SKM-1 treated with dmso at 0.1 percent for 144 hours (cell line): ENCODE measurements around the gene NRG2.

Source experiments
- DNase-seq: peaks from one replicate; lab custom pipeline; 2025; ENCODE audit not compliant: unreplicated experiment; lab: John Stamatoyannopoulos, UW

NRG2 gene

GRCh38 chr5:140041492-140042392 is 1.4 kb downstream of the NRG2 start:
- peak; percentile 11 for DNase-seq

- DNase-seq: no peak
Measured at GRCh38 chr5:140041099-140041491, 2.0 kb downstream of the NRG2 start.

GRCh38 chr5:140040358-140040757 is 2.7 kb downstream of the NRG2 start:
- DNase-seq: no peak

- DNase-seq: peak; percentile 51
Measured at GRCh38 chr5:140039561-140039960, 3.5 kb downstream of the NRG2 start.

- DNase-seq: no peak
Measured at GRCh38 chr5:140038373-140038957, 4.6 kb downstream of the NRG2 start.

GRCh38 chr5:140037012-140037411 is 6.1 kb downstream of the NRG2 start:
- no peak for DNase-seq

GRCh38 chr5:140035881-140036280 is 7.2 kb downstream of the NRG2 start:
- DNase-seq: no peak

- no peak for DNase-seq
Measured at GRCh38 chr5:140033037-140033760, 9.9 kb downstream of the NRG2 start.

GRCh38 chr5:140032296-140032695 is 10.8 kb downstream of the NRG2 start:
- DNase-seq: no peak

- no peak for DNase-seq
Measured at GRCh38 chr5:140027807-140028206, 15.3 kb downstream of the NRG2 start.

GRCh38 chr5:140025736-140026135 is 17.4 kb downstream of the NRG2 start:
- DNase-seq: no peak

GRCh38 chr5:140024928-140025327 is 18.2 kb downstream of the NRG2 start:
- no peak for DNase-seq

- DNase-seq: no peak
Measured at GRCh38 chr5:140023611-140024191, 19.4 kb downstream of the NRG2 start.

- DNase-seq: no peak
Measured at GRCh38 chr5:140020601-140021177, 22.4 kb downstream of the NRG2 start.

GRCh38 chr5:140018920-140019644 is 24.0 kb downstream of the NRG2 start:
- no peak for DNase-seq

GRCh38 chr5:140018517-140018916 is 24.6 kb downstream of the NRG2 start:
- no peak for DNase-seq

GRCh38 chr5:140018096-140018481 is 25.0 kb downstream of the NRG2 start:
- no peak for DNase-seq

GRCh38 chr5:140017397-140018095 is 25.6 kb downstream of the NRG2 start:
- no peak for DNase-seq

GRCh38 chr5:140015706-140016105 is 27.4 kb downstream of the NRG2 start:
- DNase-seq: no peak

- DNase-seq: no peak
Measured at GRCh38 chr5:140014751-140015150, 28.3 kb downstream of the NRG2 start.
